Erythroblast (primary cell): ENCODE measurements around the gene C1QTNF1.

ENCODE experiments used
- DNase-seq, 2 experiments: peaks; one replicate each; lab custom pipeline; 2025; lab: John Stamatoyannopoulos, UW
- GATA1 ChIP-seq: IDR thresholded peaks from 2 replicates; pipeline ENCODE4 v1.6.1; 2011; ENCODE audit warnings: low read depth, mild to moderate bottlenecking, control low read depth, low read length, moderate library complexity
- POLR2A ChIP-seq: IDR thresholded peaks from 2 replicates; pipeline ENCODE4 v1.6.1; 2011; ENCODE audit warnings: mild to moderate bottlenecking, low read length

C1QTNF1 gene

DNA sequence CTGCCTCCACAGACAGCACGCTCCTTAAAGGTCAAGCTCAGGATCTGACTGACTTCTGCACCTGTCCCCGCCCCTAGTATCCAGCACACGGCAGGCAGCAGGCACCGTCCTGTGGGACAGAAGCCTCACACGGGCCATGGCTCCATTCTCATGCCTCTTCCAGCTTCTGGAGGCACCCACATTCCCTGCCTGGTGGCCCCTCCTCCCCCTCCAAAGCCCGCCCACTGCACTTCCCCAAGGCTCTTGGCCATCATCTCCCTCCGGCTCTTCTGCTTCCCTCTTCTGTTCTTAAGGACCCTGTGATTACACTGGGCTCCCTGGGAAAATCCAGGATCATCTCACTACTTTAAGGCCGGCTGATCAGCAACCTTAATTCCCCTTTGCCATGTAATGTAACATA is 17.9 kb upstream of the C1QTNF1 start:
- TF ChIP-seq GATA1 = no peak
- TF ChIP-seq POLR2A = no peak
- DNase-seq = no peak

- TF ChIP-seq POLR2A (no peak), GATA1 (no peak)
- no peak for DNase-seq
These were observed 17.0 kb upstream of the C1QTNF1 start for GRCh38 chr17:79006794-79007503.

- TF ChIP-seq GATA1 (no peak), POLR2A (no peak)
- DNase-seq = peak in 1 of 2 experiments; percentile 23
These were observed 16.2 kb upstream of the C1QTNF1 start for GRCh38 chr17:79007504-79008381.

DNA sequence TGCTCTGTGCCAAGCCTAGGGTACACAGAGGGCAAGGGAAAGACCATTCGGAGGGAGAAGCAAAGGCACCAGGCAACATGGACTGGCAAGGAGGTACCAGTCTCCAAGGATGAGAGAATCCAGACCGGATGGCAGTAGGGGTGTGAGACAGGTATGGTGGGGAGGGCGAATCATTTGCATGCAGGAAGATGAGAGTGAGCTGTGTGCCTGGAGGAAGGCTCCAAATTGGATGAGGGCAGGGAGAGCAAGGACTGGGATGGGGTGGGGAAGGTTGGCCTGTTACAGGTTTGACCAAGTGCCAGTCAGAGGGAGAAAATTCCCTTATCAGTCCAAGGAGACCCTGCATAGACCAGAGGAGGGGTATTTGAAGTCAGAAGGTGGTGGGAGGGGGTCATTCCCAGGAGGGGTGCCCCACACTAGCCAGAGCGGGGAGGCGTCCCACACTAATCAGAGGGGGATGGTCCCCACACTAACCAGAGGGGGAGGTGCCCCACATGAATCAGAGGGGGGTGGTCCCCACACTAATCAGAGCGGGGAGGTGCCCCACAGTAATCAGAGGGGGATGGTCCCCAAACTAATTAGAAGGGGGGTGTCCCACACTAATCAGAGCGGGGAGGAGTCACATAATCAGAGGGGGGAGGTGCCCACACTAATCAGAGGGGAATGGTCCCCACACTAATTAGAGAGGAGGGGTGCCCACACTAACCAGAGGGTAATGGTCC is 15.1 kb upstream of the C1QTNF1 start:
- no peak for DNase-seq
- TF ChIP-seq GATA1 = no peak

DNA sequence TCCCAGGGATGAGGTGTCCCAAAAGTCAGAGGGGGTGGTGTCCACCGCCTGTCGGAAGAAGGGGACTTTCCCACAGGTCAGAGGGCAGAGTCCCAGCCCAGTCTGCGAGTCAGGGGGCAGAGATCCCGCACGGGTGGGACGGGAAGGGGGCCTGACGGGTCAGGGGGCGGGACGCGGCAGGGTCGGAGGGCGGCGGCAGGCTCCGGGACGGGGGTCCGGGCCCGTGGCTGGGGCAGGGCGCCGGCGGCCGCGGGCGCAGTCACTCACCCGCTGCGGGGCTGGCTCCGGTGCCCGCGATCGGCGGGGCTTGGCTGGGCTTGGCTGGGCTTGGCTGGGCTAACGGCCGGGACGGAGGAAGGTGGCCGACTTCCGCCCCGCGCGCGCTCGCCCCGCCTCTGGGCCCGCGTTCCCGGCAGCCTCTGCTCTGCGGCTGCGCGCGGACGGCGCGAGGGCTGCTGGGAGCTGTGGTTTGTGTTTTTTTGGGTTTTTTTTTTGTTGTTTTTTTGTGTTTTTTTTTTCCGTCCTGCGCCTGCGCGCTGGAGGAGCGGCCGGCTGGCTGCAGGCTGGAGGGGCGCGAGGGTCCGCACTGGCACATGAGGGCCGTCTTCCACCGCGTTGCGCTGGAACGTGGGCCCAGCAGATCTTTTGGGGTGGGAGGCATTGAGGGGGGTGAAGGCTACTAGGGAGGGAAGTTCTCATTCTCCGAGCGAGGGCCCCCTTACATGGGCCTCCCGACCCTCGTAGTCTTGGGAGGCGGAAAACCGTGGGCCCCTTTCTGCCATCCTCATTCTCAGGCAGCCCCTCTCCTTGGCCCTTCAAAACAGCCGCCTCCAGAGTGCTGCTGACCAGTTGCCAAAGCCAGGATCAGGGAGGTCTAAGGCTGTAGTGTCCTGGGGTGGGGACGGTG is 14.3 kb upstream of the C1QTNF1 start, which contains the start of gene CANT1:
Gene CANT1, minus strand, starts transcription at position 368 of the 907 bp plus-strand sequence. CDS start 12,142 bp downstream, outside the sequence.
- TF ChIP-seq GATA1 (no peak), POLR2A (peak; percentile 64)
- peak; percentile 90 to 92 for DNase-seq

DNA sequence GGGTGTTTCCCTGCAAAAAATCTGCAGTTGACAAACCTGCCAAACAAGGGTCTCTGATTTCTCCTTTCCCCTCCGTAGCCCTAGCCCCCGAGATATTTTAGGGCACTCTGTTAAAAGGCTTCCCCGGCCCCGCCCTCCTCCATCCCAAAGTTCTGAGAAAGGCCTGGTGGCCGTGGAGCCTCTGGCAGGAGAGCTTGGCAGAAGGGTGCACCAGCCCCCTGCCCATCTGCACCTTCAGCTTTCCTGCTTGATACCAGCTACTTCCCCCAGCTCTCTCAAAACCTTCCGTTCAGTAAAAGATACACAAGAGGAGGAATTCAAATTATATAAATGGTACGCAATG is 13.7 kb upstream of the C1QTNF1 start:
- TF ChIP-seq POLR2A (no peak), GATA1 (no peak)
- no peak for DNase-seq

DNA sequence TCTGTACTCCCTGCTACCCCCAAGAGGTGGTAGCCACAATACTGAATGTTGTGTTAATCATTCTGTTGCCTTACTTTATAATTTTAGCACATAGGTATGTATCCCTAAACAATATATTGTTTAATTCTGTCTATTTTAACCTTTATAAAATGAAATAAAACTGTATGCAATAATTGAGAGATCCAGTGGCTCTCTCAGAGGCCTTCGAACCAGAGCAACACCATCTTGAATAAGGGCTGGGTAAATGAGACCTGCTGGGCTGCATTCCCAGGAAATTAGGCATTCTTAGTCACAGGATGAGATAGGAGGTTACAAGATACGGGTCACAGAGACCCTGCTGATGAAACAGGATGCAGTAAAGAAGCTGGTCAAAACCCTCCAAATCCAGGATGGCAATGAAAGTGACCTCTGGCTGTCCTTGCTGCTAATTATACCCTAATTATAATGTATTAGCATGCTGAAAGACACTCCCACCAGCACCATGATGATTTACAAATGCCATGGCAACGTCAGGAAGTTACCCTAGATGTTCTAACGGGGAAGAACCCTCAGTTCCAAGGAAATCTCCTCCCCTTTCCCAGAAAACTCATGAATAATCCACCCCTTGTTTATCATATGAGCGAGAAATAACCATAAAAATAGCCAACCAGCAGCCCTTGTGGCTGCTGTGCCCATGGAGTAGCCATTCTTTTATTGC is 12.4 kb upstream of the C1QTNF1 start:
- no peak for TF ChIP-seq POLR2A
- no peak for TF ChIP-seq GATA1
- DNase-seq = no peak

DNA sequence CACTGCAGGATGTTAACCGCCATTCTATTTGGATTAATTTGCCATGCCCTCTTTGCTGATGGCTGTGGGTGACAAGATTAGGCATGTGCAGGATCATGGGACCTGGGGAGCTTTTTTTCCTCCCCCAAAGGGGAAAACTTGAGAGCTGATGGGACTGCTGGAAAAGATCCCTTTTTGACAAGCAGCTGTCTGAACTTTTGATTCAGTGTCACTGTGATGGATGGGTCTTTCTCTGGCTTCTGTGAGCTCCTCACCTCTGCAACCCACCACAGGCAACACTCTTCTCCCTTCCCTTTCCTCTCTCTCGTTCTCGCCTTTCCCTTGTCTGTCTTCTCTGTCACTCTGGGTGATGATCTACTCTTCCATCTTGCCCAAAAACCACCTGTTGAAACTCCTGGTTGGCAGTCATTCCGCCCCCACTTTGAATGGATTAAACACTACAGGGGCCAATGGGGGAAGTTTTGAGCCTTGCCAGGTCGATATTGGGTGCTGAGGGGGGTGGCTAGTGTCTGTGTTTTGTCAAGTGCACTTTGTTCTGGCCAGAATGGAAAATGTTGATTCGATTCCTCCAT is 11.3 kb upstream of the C1QTNF1 start:
- no peak for DNase-seq

GRCh38 chr17:79014158-79014758 is 9.7 kb upstream of the C1QTNF1 start:
- no peak for TF ChIP-seq GATA1
- no peak for TF ChIP-seq POLR2A
- DNase-seq = no peak

More for the DNA sequence above, 11.3 kb upstream of the C1QTNF1 start:
- TF ChIP-seq POLR2A = no peak
- no peak for TF ChIP-seq GATA1

- no peak for DNase-seq
- no peak for TF ChIP-seq POLR2A
These were observed 6.2 kb upstream of the C1QTNF1 start for GRCh38 chr17:79017546-79018369.

- TF ChIP-seq POLR2A (no peak), GATA1 (no peak)
- no peak for DNase-seq
These were observed 5.6 kb upstream of the C1QTNF1 start for GRCh38 chr17:79018370-79018695.
